B cell (primary cell): ENCODE data around the gene AMZ1. TPM values are rescaled to one million over a fixed set of nuclear protein-coding genes. Genes with fewer than 3 reads are reported as not detected.

ENCODE experiments used
- ATAC-seq: fragments of 200-7000 bp; cut with Tn5 transposase; one replicate; pipeline ENCODE4 v1.10.0; 2021; ENCODE audit warnings: low read depth, mild to moderate bottlenecking, moderate number of reproducible peaks, moderate library complexity
- CTCF ChIA-PET: fragments of 350-600 bp; sonication (Branson Sonifier 250); formaldehyde crosslinking; loops from one replicate; lab custom pipeline; 2021; ENCODE audit warnings: antibody characterized with exemption, inconsistent platforms; lab: Charles Lee
- POLR2A ChIA-PET: fragments of 350-600 bp; sonication (Branson Sonifier 250); formaldehyde crosslinking; loops from one replicate; lab custom pipeline; 2021; ENCODE audit warnings: antibody characterized with exemption; lab: Charles Lee
- DNase-seq: peaks from one replicate; pipeline ENCODE4 v3.0.0; 2013
- H2AFZ ChIP-seq: 2 replicates; pipeline ENCODE4 v1.6.1; 2012; ENCODE audit warnings: mild to moderate bottlenecking, low read depth, low read length; ENCODE audit not compliant: insufficient read depth, poor library complexity, severe bottlenecking
- H3K27ac ChIP-seq, 2 donors: 1 replicate in 1 of 2; 2 replicates in 1 of 2; pipeline ENCODE4 v1.5.1; 2012 to 2013; ENCODE audit warnings: low read length in 2 of 2, mild to moderate bottlenecking in 2 of 2, moderate library complexity in 1 of 2
- H3K27me3 ChIP-seq, 4 experiments: fragments of 200-600 bp in 1 of 4; sonication (generic) in 1 of 4; replicated peaks in 1 of 4; 1 replicate in 2 of 4; 2 replicates in 2 of 4; pipeline versions ENCODE4 v1.6.1 to v1.7.0; 2013 to 2016; ENCODE audit warnings: low read length in 3 of 4, mild to moderate bottlenecking in 2 of 4, mixed read lengths in 1 of 4, moderate library complexity in 1 of 4; ENCODE audit not compliant: insufficient read depth in 4 of 4, control insufficient read depth in 3 of 4; ENCODE audit errors: control extremely low read depth in 1 of 4
- H3K36me3 ChIP-seq, 2 experiments: replicated peaks in 1 of 2; 1 replicate in 1 of 2; 2 replicates in 1 of 2; pipeline versions ENCODE4 v1.6.1 to v1.7.1; 2013; ENCODE audit warnings: low read length in 1 of 2; ENCODE audit not compliant: insufficient read depth in 2 of 2, control insufficient read depth in 1 of 2; ENCODE audit errors: control extremely low read depth in 1 of 2, extremely low read depth in 1 of 2
- H3K4me1 ChIP-seq, 2 donors: fragments of 200-600 bp in 1 of 2; sonication (generic) in 1 of 2; 1 replicate in 1 of 2; 2 replicates in 1 of 2; pipeline versions ENCODE4 v1.5.1 to v1.6.1; 2013 to 2017; ENCODE audit warnings: low read length in 2 of 2; ENCODE audit not compliant: control insufficient read depth in 2 of 2, insufficient read depth in 2 of 2
- H3K4me2 ChIP-seq: replicated peaks from 2 replicates; pipeline ENCODE3; 2012; ENCODE audit warnings: mild to moderate bottlenecking, low read depth, low read length; ENCODE audit not compliant: poor library complexity, severe bottlenecking
- H3K4me3 ChIP-seq, 5 experiments: fragments of 200-600 bp in 1 of 5; sonication (generic) in 1 of 5; 1 replicate in 3 of 5; 2 replicates in 2 of 5; pipeline versions ENCODE4 v1.5.1 to v1.7.0; 2011 to 2016; ENCODE audit warnings: low read length in 4 of 5, mild to moderate bottlenecking in 4 of 5, low read depth in 2 of 5, control low read depth in 1 of 5, moderate library complexity in 1 of 5; ENCODE audit not compliant: insufficient read depth in 1 of 5; ENCODE audit errors: control extremely low read depth in 1 of 5, extremely low read depth in 1 of 5
- H3K79me2 ChIP-seq: fragments of 200-600 bp; sonication (generic); one replicate; pipeline ENCODE4 v1.6.0; 2016; ENCODE audit warnings: low read length; ENCODE audit not compliant: control insufficient read depth, insufficient read depth
- H3K9ac ChIP-seq: fragments of 200-600 bp; sonication (generic); 2 replicates; pipeline ENCODE4 v1.6.1; 2017; ENCODE audit warnings: mild to moderate bottlenecking, low read length, moderate library complexity
- H3K9me3 ChIP-seq, 3 donors: one replicate each; pipeline versions ENCODE4 v1.6.1 to v1.7.1; 2013; ENCODE audit warnings: low read length in 2 of 3; ENCODE audit not compliant: control insufficient read depth in 2 of 3, insufficient read depth in 1 of 3; ENCODE audit errors: control extremely low read depth in 1 of 3
- H4K20me1 ChIP-seq: 2 replicates; pipeline ENCODE4 v1.6.0; 2012; ENCODE audit warnings: mild to moderate bottlenecking, low read length; ENCODE audit not compliant: insufficient read depth, control insufficient read depth, poor library complexity, severe bottlenecking
- H3K27ac Mint-ChIP-seq: one replicate; pipeline ENCODE4 v1.8.0; 2021; ENCODE audit warnings: mixed read lengths
- H3K27me3 Mint-ChIP-seq: one replicate; pipeline ENCODE4 v1.8.0; 2021; ENCODE audit warnings: mixed read lengths
- H3K4me1 Mint-ChIP-seq: one replicate; pipeline ENCODE4 v1.8.0; 2021; ENCODE audit warnings: mixed read lengths
- H3K4me3 Mint-ChIP-seq: one replicate; pipeline ENCODE4 v1.8.0; 2021; ENCODE audit warnings: mixed read lengths
- H3K9me3 Mint-ChIP-seq: one replicate; pipeline ENCODE4 v1.8.0; 2022; ENCODE audit warnings: mixed read lengths; ENCODE audit not compliant: insufficient read depth
- EZH2 ChIP-seq: IDR thresholded peaks from 2 replicates; pipeline ENCODE4 v1.6.1; 2012; ENCODE audit warnings: borderline replicate concordance, low read depth, mild to moderate bottlenecking, moderate library complexity, low read length; ENCODE audit not compliant: insufficient read depth, poor library complexity, severe bottlenecking
- WGBS: methylation state at CpG from one replicate; pipeline ENCODE4 v1.1.5; 2013; ENCODE audit warnings: missing lambda C conversion rate; ENCODE audit not compliant: insufficient coverage; 5-methylcytosine and 5-hydroxymethylcytosine counted together
- intact Hi-C: fragments of 100-400 bp; cut with micrococcal nuclease; formaldehyde crosslinking; loops from one replicate; pipeline ENCODE4 v1.10.0; 2022
- polyA plus RNA-seq: library from polyadenylated mRNA; depleted of rRNA; stranded (reverse); fragments of >200 nt; gene quantifications from 2 replicates; pipeline ENCODE4 v1.2.3, GENCODE V29; 2012
- total RNA-seq, 2 donors: library from RNA; stranded (reverse); fragments of 120-200 nt in 1 of 2; gene quantifications; 1 replicate in 1 of 2; 2 replicates in 1 of 2; pipeline versions ENCODE4 v1.2.3 to v1.2.4, GENCODE V29; 2013 to 2022
- TF ChIP-seq, protein P1 (sequence below): fragments of 200-600 bp; IDR thresholded peaks from one replicate; pipeline ENCODE4 v1.8.0; 2022; ENCODE audit warnings: antibody characterized with exemption, mild to moderate bottlenecking

AMZ1 gene
- total and polyA plus RNA-seq, 2 donors (not counting 1 experiment from before 2014, with no cell fraction given) = 0.73 to 13.2 TPM

GRCh38 chr7:2716488-2716887 lies 28.5 kb downstream of the AMZ1 start:
- ATAC-seq = no peak
- intact Hi-C loops = loop anchor here (5.0 kb wide), 1 partner anchor 126 kb away; the partner anchor contains the start of gene GNA12
- peak overlapping the region; percentile 58 for H3K4me2 ChIP-seq

GRCh38 chr7:2716906-2717292 lies 28.9 kb downstream of the AMZ1 start:
- CTCF ChIA-PET = interaction anchor here (0.5 to 7.7 kb wide), 5 partner anchors 7 to 296 kb away, joined by 3 to 81 read pairs (median 3); no protein-coding TSS in a partner anchor
- TF ChIP-seq, protein P1, sequence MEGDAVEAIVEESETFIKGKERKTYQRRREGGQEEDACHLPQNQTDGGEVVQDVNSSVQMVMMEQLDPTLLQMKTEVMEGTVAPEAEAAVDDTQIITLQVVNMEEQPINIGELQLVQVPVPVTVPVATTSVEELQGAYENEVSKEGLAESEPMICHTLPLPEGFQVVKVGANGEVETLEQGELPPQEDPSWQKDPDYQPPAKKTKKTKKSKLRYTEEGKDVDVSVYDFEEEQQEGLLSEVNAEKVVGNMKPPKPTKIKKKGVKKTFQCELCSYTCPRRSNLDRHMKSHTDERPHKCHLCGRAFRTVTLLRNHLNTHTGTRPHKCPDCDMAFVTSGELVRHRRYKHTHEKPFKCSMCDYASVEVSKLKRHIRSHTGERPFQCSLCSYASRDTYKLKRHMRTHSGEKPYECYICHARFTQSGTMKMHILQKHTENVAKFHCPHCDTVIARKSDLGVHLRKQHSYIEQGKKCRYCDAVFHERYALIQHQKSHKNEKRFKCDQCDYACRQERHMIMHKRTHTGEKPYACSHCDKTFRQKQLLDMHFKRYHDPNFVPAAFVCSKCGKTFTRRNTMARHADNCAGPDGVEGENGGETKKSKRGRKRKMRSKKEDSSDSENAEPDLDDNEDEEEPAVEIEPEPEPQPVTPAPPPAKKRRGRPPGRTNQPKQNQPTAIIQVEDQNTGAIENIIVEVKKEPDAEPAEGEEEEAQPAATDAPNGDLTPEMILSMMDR = no peak
- TF ChIP-seq EZH2 = no peak
- Histone ChIP-seq H4K20me1 (peaks cover 5% of the 10 kb centered on the region), H3K9me3 (no peaks in the 10 kb centered on the region), H3K4me3 (no peak overlapping the region), H3K4me1 (peaks cover 54 to 70% of the 10 kb centered on the region in 2 donors), H3K36me3 (peaks cover 0 to 21% of the 10 kb centered on the region in 2 experiments), H2AFZ (no peak overlapping the region), H3K79me2 (no peaks in the 10 kb centered on the region), H3K27me3 (no peaks in the 10 kb centered on the region), H3K27ac (peak overlapping the region in 1 of 2 donors; percentile 38), H3K4me2 (peak overlapping the region; percentile 58), H3K9ac (no peak overlapping the region)
- WGBS = 68% methylated on average over 20 of the region's 20 CpGs
- H3K27me3 Mint-ChIP-seq = no peaks in the 10 kb centered on the region
- ATAC-seq (no peak), DNase-seq (no peak)
- H3K27ac Mint-ChIP-seq = peak overlapping the region; percentile 65
- H3K4me3 Mint-ChIP-seq = peak overlapping the region; percentile 64
- H3K4me1 Mint-ChIP-seq = peaks cover 76% of the 10 kb centered on the region
- intact Hi-C loops = loop anchor here (5.0 kb wide), 1 partner anchor 125 kb away; the partner anchor contains the start of gene GNA12
- POLR2A ChIA-PET = interaction anchor here (1.3 kb wide), 1 partner anchor 13 kb away, joined by 5 read pairs; no protein-coding TSS in a partner anchor
- no peaks in the 10 kb centered on the region for H3K9me3 Mint-ChIP-seq

More at GRCh38 chr7:2716488-2716887, 28.5 kb downstream of the AMZ1 start:
- Mint-ChIP-seq H3K4me1 (peaks cover 79% of the 10 kb centered on the region), H3K27ac (peak overlapping the region; percentile 94), H3K9me3 (no peaks in the 10 kb centered on the region), H3K4me3 (peak overlapping the region; percentile 64), H3K27me3 (no peaks in the 10 kb centered on the region)
- no peak for TF ChIP-seq EZH2
- TF ChIP-seq, protein P1 = no peak
- H3K79me2 ChIP-seq = no peaks in the 10 kb centered on the region
- WGBS = 91% methylated on average over 10 of the region's 11 CpGs
- peaks cover 0 to 21% of the 10 kb centered on the region in 2 experiments for H3K36me3 ChIP-seq
- H2AFZ ChIP-seq = no peak overlapping the region
- H3K9me3 ChIP-seq = no peaks in the 10 kb centered on the region
- peaks cover 54 to 74% of the 10 kb centered on the region in 2 donors for H3K4me1 ChIP-seq
- ChIA-PET CTCF (interaction anchor here (1.2 to 3.5 kb wide), 4 partner anchors 17 to 239 kb away, joined by 3 to 12 read pairs (median 5); no protein-coding TSS in a partner anchor), POLR2A (interaction anchor here (1.3 kb wide), 1 partner anchor 12 kb away, joined by 5 read pairs; no protein-coding TSS in a partner anchor)
- H3K4me3 ChIP-seq = no peak overlapping the region
- H3K9ac ChIP-seq = no peak overlapping the region
- H3K27ac ChIP-seq = no peak overlapping the region
- DNase-seq = no peak
- no peaks in the 10 kb centered on the region for H3K27me3 ChIP-seq
- H4K20me1 ChIP-seq = peaks cover 5% of the 10 kb centered on the region
